Natural killer cell (primary cell): ENCODE results near the gene GFOD1. TPM values are rescaled to one million over a fixed set of nuclear protein-coding genes. Genes with fewer than 3 reads are reported as not detected.

Experiments used
- ATAC-seq, 3 donors: fragments of 150-1000 bp in 2 of 3; fragments of 200-7000 bp in 1 of 3; cut with Tn5 transposase; 1 replicate in 1 of 3; 2 replicates in 2 of 3; pipeline ENCODE4 v1.10.0; 2021; ENCODE audit warnings: mild to moderate bottlenecking in 2 of 3, moderate library complexity in 2 of 3
- DNase-seq, 2 donors: peaks; one replicate each; pipeline versions ENCODE4 v3.0.0 to v3.0.0-alpha.2; 2013 to 2021; ENCODE audit warnings: mixed read lengths in 1 of 2
- H3K27ac ChIP-seq: one replicate; pipeline ENCODE4 v1.5.1; 2013; ENCODE audit warnings: mild to moderate bottlenecking, low read length
- H3K27me3 ChIP-seq: one replicate; pipeline ENCODE4 v1.6.1; 2013; ENCODE audit warnings: low read length; ENCODE audit not compliant: control insufficient read depth, insufficient read depth
- H3K36me3 ChIP-seq: one replicate; pipeline ENCODE4 v1.6.1; 2013; ENCODE audit warnings: low read length; ENCODE audit not compliant: control insufficient read depth, insufficient read depth
- H3K4me1 ChIP-seq: one replicate; pipeline ENCODE4 v1.6.1; 2013; ENCODE audit warnings: low read length; ENCODE audit not compliant: control insufficient read depth, insufficient read depth
- H3K4me3 ChIP-seq: one replicate; pipeline ENCODE4 v1.5.1; 2013; ENCODE audit warnings: low read length
- H3K9me3 ChIP-seq: one replicate; pipeline ENCODE4 v1.6.1; 2013; ENCODE audit warnings: low read length; ENCODE audit not compliant: control insufficient read depth, insufficient read depth
- H3K27ac Mint-ChIP-seq, 2 donors: one replicate each; pipeline ENCODE4 v1.8.0; 2022; ENCODE audit warnings: mild to moderate bottlenecking in 2 of 2, mixed read lengths in 2 of 2, moderate library complexity in 1 of 2
- H3K27me3 Mint-ChIP-seq, 2 donors: one replicate each; pipeline ENCODE4 v1.8.0; 2022; ENCODE audit warnings: low read depth in 2 of 2, mixed read lengths in 2 of 2
- H3K36me3 Mint-ChIP-seq: one replicate; pipeline ENCODE4 v1.8.0; 2022; ENCODE audit warnings: mixed read lengths
- H3K4me1 Mint-ChIP-seq, 2 donors: one replicate each; pipeline ENCODE4 v1.8.0; 2022; ENCODE audit warnings: mixed read lengths in 2 of 2
- H3K4me3 Mint-ChIP-seq: one replicate; pipeline ENCODE4 v1.8.0; 2022; ENCODE audit warnings: mild to moderate bottlenecking, moderate library complexity, mixed read lengths
- H3K9me3 Mint-ChIP-seq, 2 donors: one replicate each; pipeline ENCODE4 v1.8.0; 2022; ENCODE audit warnings: mixed read lengths in 2 of 2
- WGBS: methylation state at CpG from one replicate; pipeline ENCODE4 v1.1.7; 2013; ENCODE audit warnings: missing lambda C conversion rate; ENCODE audit not compliant: insufficient coverage; 5-methylcytosine and 5-hydroxymethylcytosine counted together
- intact Hi-C: fragments of 100-400 bp; cut with micrococcal nuclease; formaldehyde crosslinking; loops from one replicate; pipeline ENCODE4 v1.14.2; 2022
- total RNA-seq, 4 donors: library from RNA; stranded (reverse); fragments of 120-200 nt in 1 of 4; gene quantifications; one replicate each; pipeline versions ENCODE4 v1.2.3 to v1.2.4, GENCODE V29; 2013 to 2022
- TF ChIP-seq, protein P1 (sequence below): fragments of 200-600 bp; IDR thresholded peaks from one replicate; pipeline ENCODE4 v1.8.0; 2022; ENCODE audit warnings: antibody characterized with exemption

The GFOD1 gene
- total RNA-seq, 3 donors from 2014 or later (not counting 1 experiment from before 2014, with no cell fraction given): 59.7 to 74.5 (median 71.2) TPM

DNA sequence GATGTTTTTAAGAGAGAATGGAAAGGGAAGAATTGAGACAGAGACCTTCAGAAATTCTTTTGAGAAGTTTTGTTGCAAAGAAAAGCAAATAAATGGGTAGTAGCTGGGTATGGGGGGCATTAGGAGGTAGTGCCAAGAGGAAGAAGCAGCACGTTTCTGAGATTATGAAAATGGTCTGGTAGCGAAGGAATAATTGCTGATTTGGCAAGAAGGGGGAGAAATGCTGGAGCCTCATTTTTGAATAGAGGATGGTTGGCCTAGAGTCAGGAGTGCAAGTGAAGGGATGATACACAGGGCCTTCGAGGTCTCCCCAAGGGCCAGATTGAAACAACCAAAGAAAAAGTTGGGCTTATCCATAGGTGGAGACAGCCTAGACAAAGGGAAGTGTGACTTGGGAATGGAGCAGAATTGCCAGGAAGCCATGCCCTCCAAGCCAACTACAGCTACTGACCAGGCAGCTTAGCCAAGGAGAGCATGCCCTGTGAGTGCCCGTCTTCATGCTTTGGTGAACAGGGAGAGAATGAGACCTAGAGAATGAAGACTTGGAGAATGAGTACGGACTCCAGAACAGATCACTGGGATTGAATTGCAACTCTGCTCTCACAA is 144.9 kb downstream of the GFOD1 start:
- Mint-ChIP-seq H3K9me3 (peaks cover 0 to 3% of the 10 kb centered on the region in 2 donors), H3K36me3 (no peaks in the 10 kb centered on the region), H3K4me3 (no peak overlapping the region), H3K4me1 (peaks cover 17% of the 10 kb centered on the region in 2 donors), H3K27ac (no peak overlapping the region), H3K27me3 (no peaks in the 10 kb centered on the region)
- no peak overlapping the region for H3K4me3 ChIP-seq
- TF ChIP-seq, protein P1, sequence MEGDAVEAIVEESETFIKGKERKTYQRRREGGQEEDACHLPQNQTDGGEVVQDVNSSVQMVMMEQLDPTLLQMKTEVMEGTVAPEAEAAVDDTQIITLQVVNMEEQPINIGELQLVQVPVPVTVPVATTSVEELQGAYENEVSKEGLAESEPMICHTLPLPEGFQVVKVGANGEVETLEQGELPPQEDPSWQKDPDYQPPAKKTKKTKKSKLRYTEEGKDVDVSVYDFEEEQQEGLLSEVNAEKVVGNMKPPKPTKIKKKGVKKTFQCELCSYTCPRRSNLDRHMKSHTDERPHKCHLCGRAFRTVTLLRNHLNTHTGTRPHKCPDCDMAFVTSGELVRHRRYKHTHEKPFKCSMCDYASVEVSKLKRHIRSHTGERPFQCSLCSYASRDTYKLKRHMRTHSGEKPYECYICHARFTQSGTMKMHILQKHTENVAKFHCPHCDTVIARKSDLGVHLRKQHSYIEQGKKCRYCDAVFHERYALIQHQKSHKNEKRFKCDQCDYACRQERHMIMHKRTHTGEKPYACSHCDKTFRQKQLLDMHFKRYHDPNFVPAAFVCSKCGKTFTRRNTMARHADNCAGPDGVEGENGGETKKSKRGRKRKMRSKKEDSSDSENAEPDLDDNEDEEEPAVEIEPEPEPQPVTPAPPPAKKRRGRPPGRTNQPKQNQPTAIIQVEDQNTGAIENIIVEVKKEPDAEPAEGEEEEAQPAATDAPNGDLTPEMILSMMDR: no peak
- peaks cover 8% of the 10 kb centered on the region for H3K9me3 ChIP-seq
- peaks cover 15% of the 10 kb centered on the region for H3K4me1 ChIP-seq
- 79% methylated on average over 5 of the region's 5 CpGs for WGBS
- H3K27me3 ChIP-seq: no peaks in the 10 kb centered on the region
- no peaks in the 10 kb centered on the region for H3K36me3 ChIP-seq
- ATAC-seq (no peak), DNase-seq (no peak)
- no peak overlapping the region for H3K27ac ChIP-seq
- intact Hi-C loops: no loop called here

DNA sequence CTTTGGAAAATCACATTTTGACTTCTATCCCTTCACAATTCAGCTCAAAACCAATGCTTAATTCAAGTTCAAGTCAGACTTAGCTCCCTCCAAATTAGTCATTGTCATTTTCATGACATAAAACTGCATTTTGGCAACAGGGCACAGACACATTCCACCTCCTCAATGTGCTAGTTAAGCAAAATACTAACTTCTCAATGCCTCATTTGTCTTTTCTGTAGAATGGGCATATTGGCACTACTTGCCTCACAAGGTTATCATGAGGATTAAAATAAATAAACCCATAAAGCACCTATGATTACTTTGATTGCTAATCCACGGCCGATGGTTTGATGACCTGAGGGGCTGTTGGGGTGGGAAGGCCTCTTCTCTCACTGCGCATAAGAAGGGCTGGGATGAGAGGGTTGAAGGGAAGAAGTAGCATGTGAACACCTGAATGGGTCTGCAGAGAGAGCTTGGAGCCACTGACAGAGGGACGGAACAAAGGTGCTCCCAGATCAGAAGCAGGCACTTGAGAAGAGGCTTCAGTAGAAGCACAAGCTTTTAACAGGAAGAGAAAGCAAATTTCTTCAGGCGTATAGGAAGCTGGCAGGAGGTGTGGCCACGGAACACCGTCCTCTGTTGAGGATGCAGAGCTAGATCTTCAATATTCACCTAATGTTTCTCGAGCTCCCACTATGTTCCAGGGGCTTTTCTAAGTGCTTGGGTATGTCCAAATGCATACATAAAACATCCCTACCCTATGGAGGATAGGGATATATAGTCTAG is 147.4 kb downstream of the GFOD1 start:
- Histone ChIP-seq H3K36me3 (no peaks in the 10 kb centered on the region), H3K9me3 (peaks cover 8% of the 10 kb centered on the region), H3K4me1 (peaks cover 24% of the 10 kb centered on the region), H3K4me3 (no peak overlapping the region), H3K27me3 (no peaks in the 10 kb centered on the region), H3K27ac (no peak overlapping the region)
- ATAC-seq (no peak), DNase-seq (no peak)
- Mint-ChIP-seq H3K9me3 (peaks cover 0 to 3% of the 10 kb centered on the region in 2 donors), H3K27me3 (no peaks in the 10 kb centered on the region), H3K27ac (no peak overlapping the region), H3K36me3 (no peaks in the 10 kb centered on the region), H3K4me3 (no peak overlapping the region), H3K4me1 (peaks cover 23 to 25% of the 10 kb centered on the region in 2 donors)
- intact Hi-C loops: loop anchor here (10.0 kb wide), 1 partner anchor 45 kb away; no protein-coding TSS in a partner anchor
- TF ChIP-seq, protein P1: no peak
- WGBS: 52% methylated on average over 8 of the region's 8 CpGs

DNA sequence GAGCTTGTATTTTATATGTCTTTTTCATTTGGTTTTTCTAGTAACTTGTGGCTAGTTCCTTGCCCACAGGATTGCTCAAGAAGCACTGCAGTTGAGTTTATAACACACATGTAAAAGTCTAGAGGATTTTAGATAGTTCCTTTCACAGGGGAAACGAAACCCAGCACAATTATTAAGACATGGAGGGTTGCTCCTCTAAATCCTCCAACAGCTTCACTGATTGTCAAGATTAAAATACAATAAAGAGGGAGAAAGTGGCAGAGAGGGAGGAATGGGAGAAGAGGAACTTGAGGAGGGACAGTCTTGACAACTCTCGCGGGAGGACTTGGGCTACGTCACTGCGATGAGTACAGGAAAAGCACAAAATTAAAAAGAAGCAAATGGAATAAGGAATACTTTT is 149.4 kb downstream of the GFOD1 start:
- DNase-seq (no peak), ATAC-seq (peak in 2 of 3 donors; percentile 30 to 39)
- peak overlapping the region; percentile 69 for H3K4me3 Mint-ChIP-seq
- no peaks in the 10 kb centered on the region for H3K36me3 Mint-ChIP-seq
- intact Hi-C loops: loop anchor here (10.0 kb wide), 1 partner anchor 47 kb away; no protein-coding TSS in a partner anchor
- Histone ChIP-seq H3K27me3 (no peaks in the 10 kb centered on the region), H3K9me3 (peaks cover 8% of the 10 kb centered on the region), H3K4me1 (peaks cover 24% of the 10 kb centered on the region), H3K27ac (peak overlapping the region; percentile 54), H3K4me3 (no peak overlapping the region), H3K36me3 (no peaks in the 10 kb centered on the region)
- peak overlapping the region; percentile 84 to 89 for H3K27ac Mint-ChIP-seq
- peaks cover 0 to 3% of the 10 kb centered on the region in 2 donors for H3K9me3 Mint-ChIP-seq
- no peaks in the 10 kb centered on the region for H3K27me3 Mint-ChIP-seq
- H3K4me1 Mint-ChIP-seq: peaks cover 23 to 25% of the 10 kb centered on the region in 2 donors
- TF ChIP-seq, protein P1: no peak
- WGBS: 54% methylated on average over 4 of the region's 5 CpGs
